ENCODE measurements around the gene DAGLB. TPM values are rescaled to one million over a fixed set of nuclear protein-coding genes. Genes with fewer than 3 reads are reported as not detected.
A peak's percentile ranks its signal among the peaks of the same experiment; 100 is the strongest.
"Not testable (repeated sequence)": the region's sequence is repeated elsewhere in the genome, so short reads cannot be mapped to it uniquely, and the experiment has no call there.

DAGLB gene
- total RNA-seq, 4 donors from 2014 or later: 9.1 to 36.3 (median 24.3) TPM

GRCh38 chr7:6399351-6399750 lies 48.4 kb downstream of the DAGLB start:
- Histone ChIP-seq H3K36me3 (peaks cover 0 to 64% (median 0%) of the 10 kb centered on the region in 3 donors), H3K9me3 (no peaks in the 10 kb centered on the region), H3K4me3 (no peak overlapping the region), H3K27me3 (no peaks in the 10 kb centered on the region), H3K27ac (no peak overlapping the region), H3K4me1 (peaks cover 0 to 35% (median 2%) of the 10 kb centered on the region in 4 donors)
- no peak for DNase-seq
- TF ChIP-seq CTCF (IDR thresholded peaks at IDR 0.05) (no peak), POLR2A (IDR thresholded peaks at IDR 0.05) (no peak)

- Histone ChIP-seq H3K27me3 (no peaks in the 10 kb centered on the region), H3K36me3 (peaks cover 0 to 64% (median 0%) of the 10 kb centered on the region in 3 donors), H3K4me3 (no peak overlapping the region), H3K9me3 (no peaks in the 10 kb centered on the region), H3K4me1 (peaks cover 0 to 39% (median 3%) of the 10 kb centered on the region in 4 donors), H3K27ac (no peak overlapping the region)
- TF ChIP-seq CTCF (IDR thresholded peaks at IDR 0.05) (no peak), POLR2A (IDR thresholded peaks at IDR 0.05) (no peak)
- no peak for DNase-seq
These were observed 48.8 kb downstream of the DAGLB start for GRCh38 chr7:6398943-6399342.

- H3K27ac ChIP-seq, H3K9me3 ChIP-seq, DNase-seq, H3K27me3 ChIP-seq, H3K4me3 ChIP-seq: not testable (repeated sequence)
- Histone ChIP-seq H3K36me3 (peaks cover 0 to 58% (median 0%) of the 10 kb centered on the region in 3 donors), H3K4me1 (peaks cover 0 to 46% (median 9%) of the 10 kb centered on the region in 4 donors)
These were observed 49.8 kb downstream of the DAGLB start for GRCh38 chr7:6397759-6398495.

- H3K27me3 ChIP-seq: no peaks in the 10 kb centered on the region
- TF ChIP-seq POLR2A (IDR thresholded peaks at IDR 0.05) (no peak), CTCF (IDR thresholded peaks at IDR 0.05) (no peak)
- peaks cover 0 to 57% (median 11%) of the 10 kb centered on the region in 4 donors for H3K4me1 ChIP-seq
- no peak for DNase-seq
- H3K9me3 ChIP-seq: no peaks in the 10 kb centered on the region
- peak overlapping the region in 3 of 4 donors; percentile 19 to 96 (median 39) for H3K27ac ChIP-seq
- H3K36me3 ChIP-seq: peaks cover 0 to 57% (median 0%) of the 10 kb centered on the region in 3 donors
- H3K4me3 ChIP-seq: no peak overlapping the region
These were observed 51.7 kb downstream of the DAGLB start for GRCh38 chr7:6395898-6396595.

- H3K9me3 ChIP-seq: no peaks in the 10 kb centered on the region
- H3K4me1 ChIP-seq: peaks cover 0 to 63% (median 11%) of the 10 kb centered on the region in 4 donors
- H3K4me3 ChIP-seq: no peak overlapping the region
- DNase-seq: no peak
- peak overlapping the region in 3 of 4 donors; percentile 78 to 96 (median 88) for H3K27ac ChIP-seq
- peaks cover 0 to 58% (median 0%) of the 10 kb centered on the region in 3 donors for H3K36me3 ChIP-seq
- TF ChIP-seq POLR2A (IDR thresholded peaks at IDR 0.05) (no peak), CTCF (IDR thresholded peaks at IDR 0.05) (no peak)
- no peaks in the 10 kb centered on the region for H3K27me3 ChIP-seq
These were observed 53.6 kb downstream of the DAGLB start for GRCh38 chr7:6394114-6394513.

GRCh38 chr7:6393667-6394056 lies 54.1 kb downstream of the DAGLB start:
- no peaks in the 10 kb centered on the region for H3K9me3 ChIP-seq
- no peaks in the 10 kb centered on the region for H3K27me3 ChIP-seq
- DNase-seq: no peak
- peaks cover 0 to 59% (median 0%) of the 10 kb centered on the region in 3 donors for H3K36me3 ChIP-seq
- peak overlapping the region in 3 of 4 donors; percentile 78 to 96 (median 88) for H3K27ac ChIP-seq
- TF ChIP-seq POLR2A (IDR thresholded peaks at IDR 0.05) (no peak), CTCF (IDR thresholded peaks at IDR 0.05) (no peak)
- H3K4me1 ChIP-seq: peaks cover 0 to 62% (median 11%) of the 10 kb centered on the region in 4 donors
- H3K4me3 ChIP-seq: no peak overlapping the region
